GM12878 (cell line): Measurements from ENCODE around the gene SLC15A4. TPM values are rescaled to one million over a fixed set of nuclear protein-coding genes. Genes with fewer than 3 reads are reported as not detected.

ENCODE experiments used
- CHD2 ChIP-seq: IDR thresholded peaks from 2 replicates; pipeline ENCODE4 v1.6.1; 2011; ENCODE audit warnings: low read depth, low read length, improper control_type of control experiment, borderline replicate concordance
- EGR1 ChIP-seq, 2 experiments: IDR thresholded peaks; 1 replicate in 1 of 2; 2 replicates in 1 of 2; pipeline ENCODE4 v1.6.1; 2011 to 2012; ENCODE audit warnings: low read depth in 2 of 2, low read length in 2 of 2, borderline replicate concordance in 1 of 2, mild to moderate bottlenecking in 1 of 2, moderate library complexity in 1 of 2
- IRF5 ChIP-seq: fragments of 450-650 bp; IDR thresholded peaks from 2 replicates; pipeline ENCODE4 v1.6.1; 2017; ENCODE audit warnings: borderline replicate concordance
- MEF2B ChIP-seq: fragments of 450-650 bp; IDR thresholded peaks from 2 replicates; pipeline ENCODE4 v1.6.1; 2018; ENCODE audit warnings: mild to moderate bottlenecking, moderate library complexity; ENCODE audit not compliant: partially characterized antibody, poor library complexity, severe bottlenecking
- NR2F1 ChIP-seq: fragments of 450-650 bp; conservative IDR thresholded peaks from 2 replicates; pipeline ENCODE4 v1.6.1; 2017; ENCODE audit warnings: mild to moderate bottlenecking
- SPI1 ChIP-seq: IDR thresholded peaks from 2 replicates; pipeline ENCODE4 v1.6.1; 2011; ENCODE audit warnings: low read depth, mild to moderate bottlenecking, low read length, moderate library complexity, borderline replicate concordance; ENCODE audit not compliant: insufficient read depth
- STAT3 ChIP-seq: IDR thresholded peaks from 2 replicates; pipeline ENCODE4 v1.6.1; 2011; ENCODE audit warnings: low read depth, low read length, improper control_type of control experiment
- TAF1 ChIP-seq: IDR thresholded peaks from 2 replicates; pipeline ENCODE4 v1.6.1; 2011; ENCODE audit warnings: mild to moderate bottlenecking, low read depth, low read length, borderline replicate concordance
- WRNIP1 ChIP-seq: IDR thresholded peaks from 2 replicates; pipeline ENCODE4 v1.6.1; 2011; ENCODE audit warnings: low read depth, low read length, improper control_type of control experiment, borderline replicate concordance
- ZBTB4 ChIP-seq: fragments of 450-650 bp; formaldehyde crosslinking; IDR thresholded peaks from 2 replicates; pipeline ENCODE4 v1.4.0; 2022; ENCODE audit warnings: mild to moderate bottlenecking, moderate library complexity
- ZNF384 ChIP-seq: IDR thresholded peaks from 2 replicates; pipeline ENCODE4 v1.6.1; 2012; ENCODE audit warnings: low read depth, mild to moderate bottlenecking, low read length, improper control_type of control experiment, borderline replicate concordance
- polyA plus RNA-seq, 11 experiments: library from polyadenylated mRNA; depleted of rRNA in 4 of 11; unstranded in 6 of 11; stranded (reverse) in 5 of 11; fragments of >200 nt; fragmentation: Nextera tagmentation in 4 of 11; fragmentation: Illumina TruSeq in 1 of 11; extraction: Ambion mirVana in 4 of 11; extraction: Trizol in 1 of 11; gene quantifications; 1 replicate in 1 of 11; 2 replicates in 10 of 11; pipeline versions ENCODE4 v1.2.1 to v1.2.3, GENCODE V29; 2011 to 2016; ENCODE audit warnings: inconsistent platforms in 2 of 11, missing spikeins in 2 of 11, low read depth in 1 of 11
- total RNA-seq, 4 experiments: library from RNA; depleted of rRNA in 3 of 4; stranded (reverse); fragments of >200 nt in 3 of 4; fragmentation: Illumina TruSeq in 1 of 4; extraction: Trizol in 1 of 4; gene quantifications; 2 replicates each; pipeline versions ENCODE4 v1.2.1 to v1.2.3, GENCODE V29; 2013 to 2021

SLC15A4 gene
- total and polyA plus RNA-seq, 10 of the 15 experiments (the other 5 are each of a cell fraction or from before 2014, with no cell fraction given), result 12.7 to 257 (median 36.6) TPM

- no peak for TF ChIP-seq ZBTB4 (CRISPR knock-in tag)
- TF ChIP-seq WRNIP1, result no peak
- no peak for TF ChIP-seq CHD2
- TF ChIP-seq ZNF384, result 0 out of 2 replicates have a peak, but pooled peaks have one; percentile 35
- no peak for TF ChIP-seq STAT3
- peak; percentile 82; the same call in 1 of the 2 replicates for TF ChIP-seq SPI1
- no peak for TF ChIP-seq TAF1
- no peak for TF ChIP-seq NR2F1
- no peak for TF ChIP-seq IRF5
- TF ChIP-seq MEF2B, result no peak
- TF ChIP-seq EGR1 (IDR thresholded peaks at IDR 0.05; ENCODE audit: borderline replicate concordance in 1 of 2, low read depth in 2 of 2, low read length in 2 of 2), result no peak
Observed at GRCh38 chr12:128789356-128789929, 34.3 kb downstream of the SLC15A4 start (continued).
